ENCODE data around the gene S100A3.

DNA sequence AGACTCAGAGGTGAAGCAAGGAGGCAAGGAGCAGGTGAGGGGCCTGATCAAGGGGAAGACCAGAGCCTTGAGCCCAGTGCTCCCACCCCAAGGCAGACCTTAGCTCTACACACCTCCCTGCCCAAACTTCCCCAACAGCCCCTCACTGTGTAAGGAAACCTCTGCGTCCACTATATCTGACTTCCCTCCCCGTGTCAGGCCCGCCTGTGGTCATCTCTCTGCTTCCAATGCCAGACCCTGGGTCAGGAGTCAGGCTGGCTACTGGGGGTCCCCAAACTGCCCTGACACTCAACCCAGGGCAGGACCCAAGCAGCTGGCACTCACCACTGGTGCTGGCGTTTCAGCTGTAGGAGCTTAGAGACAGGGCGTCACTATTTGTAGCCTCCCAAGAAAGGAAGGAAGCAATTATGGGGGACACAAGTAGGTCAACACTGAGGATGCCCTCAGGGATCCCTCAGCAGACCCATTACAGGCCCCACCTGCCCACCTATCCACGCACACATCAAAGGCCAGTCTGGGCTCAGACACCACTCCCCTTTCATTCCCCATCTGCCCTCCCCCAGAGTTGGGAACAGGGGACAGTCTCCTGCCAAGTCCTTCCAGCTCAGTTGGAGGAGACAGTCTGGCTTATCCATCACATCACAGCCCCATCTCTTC, 811 bp upstream of the S100A3 start:
- TF ChIP-seq SIN3A (conservative IDR thresholded peaks at IDR 0.05 in 1 of 2, IDR thresholded peaks at IDR 0.05 in 1 of 2; ENCODE audit: low read depth in 1 of 2, low read length in 2 of 2) (no peak), CHD1 (IDR thresholded peaks at IDR 0.05; ENCODE audit: low read depth, low read length) (no peak)

Data from H1 (cell line).